Mammary epithelial cell (primary cell): ENCODE measurements around the gene NRL.

Experiments
- CTCF ChIP-seq, 2 donors: IDR thresholded peaks in 1 of 2; conservative IDR thresholded peaks in 1 of 2; 2 replicates each; pipeline ENCODE4 v1.5.1; 2011 to 2012; ENCODE audit warnings: inconsistent platforms in 2 of 2, low read length in 2 of 2, mild to moderate bottlenecking in 2 of 2, control low read depth in 1 of 2, low read depth in 1 of 2; ENCODE audit not compliant: insufficient read depth in 1 of 2; ENCODE audit errors: extremely low read depth in 1 of 2
- EZH2 ChIP-seq: IDR thresholded peaks from 2 replicates; pipeline ENCODE4 v1.6.1; 2012; ENCODE audit warnings: low read length, inconsistent platforms, borderline replicate concordance

DNA sequence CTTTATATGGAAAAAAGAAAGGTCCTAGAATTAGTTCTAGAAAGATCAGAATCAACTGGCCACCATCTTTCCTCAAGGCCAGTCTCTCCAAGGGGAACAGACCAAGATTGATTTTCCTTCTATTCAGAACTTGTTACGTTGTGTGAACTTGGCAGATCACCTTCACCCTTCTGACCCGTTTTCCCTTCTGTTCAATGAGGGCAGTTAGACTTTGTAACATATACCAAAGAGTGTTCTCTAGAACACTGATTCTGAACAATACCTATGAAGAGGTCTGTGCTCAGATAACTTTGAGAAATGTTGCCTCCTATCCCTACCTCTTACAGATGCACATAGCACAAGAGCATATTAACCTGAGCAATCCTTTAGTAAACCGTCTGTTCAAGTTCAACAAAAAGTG, 31.3 kb downstream of the NRL start:
- TF ChIP-seq CTCF (conservative IDR thresholded peaks at IDR 0.05 in 1 of 2, IDR thresholded peaks at IDR 0.05 in 1 of 2; ENCODE audit: extremely low read depth in 1 of 2, insufficient read depth in 1 of 2, low read depth in 1 of 2, low read length in 2 of 2) (no peak), EZH2 (no peak)
